HL-60 (cell line): ENCODE data around the gene LRATD1.

Experiments
- DNase-seq, 2 experiments: peaks; one replicate each; pipeline ENCODE4 v3.0.0-alpha.2; 2010 to 2020; ENCODE audit warnings: low read depth in 1 of 2, low spot score in 1 of 2
- H3K27ac ChIP-seq: fragments of 250-450 bp; sonication (Bioruptor Pico); replicated peaks from 2 replicates; pipeline ENCODE4 v1.5.1; 2020; ENCODE audit warnings: mild to moderate bottlenecking, moderate library complexity
- H3K27me3 ChIP-seq: fragments of 250-450 bp; sonication (Bioruptor Pico); 2 replicates; pipeline ENCODE4 v1.5.1; 2021; ENCODE audit warnings: mild to moderate bottlenecking, moderate library complexity; ENCODE audit not compliant: insufficient read depth, poor library complexity, severe bottlenecking
- H3K4me3 ChIP-seq: replicated peaks from 2 replicates; pipeline ENCODE4 v1.5.1; 2011; ENCODE audit warnings: mild to moderate bottlenecking, control low read depth, low read length; ENCODE audit not compliant: insufficient read depth
- CTCF ChIP-seq: IDR thresholded peaks from one replicate; pipeline ENCODE4 v1.5.1; 2011; ENCODE audit warnings: low read length, control low read depth, inconsistent platforms; ENCODE audit not compliant: insufficient read depth
- GABPA ChIP-seq: IDR thresholded peaks from 2 replicates; pipeline ENCODE4 v1.6.1; 2012; ENCODE audit warnings: low read depth
- POLR2AphosphoS5 ChIP-seq: IDR thresholded peaks from 2 replicates; pipeline ENCODE4 v1.6.1; 2012; ENCODE audit warnings: low read depth
- REST ChIP-seq: IDR thresholded peaks from 2 replicates; pipeline ENCODE4 v1.6.1; 2012; ENCODE audit warnings: low read depth; ENCODE audit not compliant: insufficient replicate concordance
- SPI1 ChIP-seq: IDR thresholded peaks from 2 replicates; pipeline ENCODE4 v1.6.1; 2012; ENCODE audit warnings: low read depth, mild to moderate bottlenecking, borderline replicate concordance

Gene LRATD1

GRCh38 chr2:14628901-14629300, 3.6 kb upstream of the LRATD1 start:
- no peak for DNase-seq
- no peak for TF ChIP-seq CTCF
- no peak for TF ChIP-seq GABPA
- TF ChIP-seq POLR2AphosphoS5 = no peak
- no peak for TF ChIP-seq REST
- no peak for TF ChIP-seq SPI1
- no peak overlapping the region for H3K4me3 ChIP-seq
- no peak overlapping the region for H3K27ac ChIP-seq
- H3K27me3 ChIP-seq = peaks cover 33% of the 10 kb centered on the region

GRCh38 chr2:14631406-14632040, 994 bp upstream of the LRATD1 start:
- Histone ChIP-seq H3K27ac (no peak overlapping the region), H3K4me3 (no peak overlapping the region), H3K27me3 (peaks cover 55% of the 10 kb centered on the region)
- no peak for TF ChIP-seq CTCF
- DNase-seq = no peak

- TF ChIP-seq REST (no peak), SPI1 (no peak), GABPA (no peak), POLR2AphosphoS5 (no peak), CTCF (no peak)
- H3K27me3 ChIP-seq = peaks cover 55% of the 10 kb centered on the region
- no peak overlapping the region for H3K27ac ChIP-seq
- no peak for DNase-seq
- no peak overlapping the region for H3K4me3 ChIP-seq
These were observed 544 bp downstream of the LRATD1 start for GRCh38 chr2:14633061-14633460.

GRCh38 chr2:14633461-14634181, 1.1 kb downstream of the LRATD1 start:
- Histone ChIP-seq H3K4me3 (no peak overlapping the region), H3K27ac (no peak overlapping the region), H3K27me3 (peaks cover 50% of the 10 kb centered on the region)
- DNase-seq = no peak
- no peak for TF ChIP-seq SPI1
- no peak for TF ChIP-seq REST
- TF ChIP-seq GABPA = no peak
- TF ChIP-seq CTCF = no peak
- TF ChIP-seq POLR2AphosphoS5 = no peak
